ENCODE data around the gene ADSS2.
"Not testable (repeated sequence)": the region's sequence is repeated elsewhere in the genome, so short reads cannot be mapped to it uniquely, and the experiment has no call there.

ADSS2 gene

GRCh38 chr1:244365809-244366208 is 85.9 kb downstream of the ADSS2 start:
- no peak for DNase-seq (ENCODE audit: low read depth, low spot score)

- DNase-seq (ENCODE audit: low read depth, low spot score), result not testable (repeated sequence)
These were observed 86.4 kb downstream of the ADSS2 start for GRCh38 chr1:244365262-244365661.

- no peak for DNase-seq (ENCODE audit: low read depth, low spot score)
These were observed 89.2 kb downstream of the ADSS2 start for GRCh38 chr1:244362476-244362875.

GRCh38 chr1:244361764-244362473 is 89.8 kb downstream of the ADSS2 start:
- DNase-seq (ENCODE audit: low read depth, low spot score), result no peak

All from activated CD4-positive, CD25-positive, alpha-beta regulatory T cell treated with anti-CD3 and anti-CD28 coated beads, Interleukin-2, amount 50 U/mL, for 16 hours (primary cell).